HG03442 (cell line): ENCODE measurements around the gene AP5Z1.
"Not testable (repeated sequence)": the region's sequence is repeated elsewhere in the genome, so short reads cannot be mapped to it uniquely, and the experiment has no call there.

ENCODE experiments used
- ATAC-seq: cut with Tn5 transposase; IDR thresholded peaks from one replicate; pipeline ENCODE4 v1.9.1; 2021; ENCODE audit warnings: mild to moderate bottlenecking, moderate library complexity; ENCODE audit not compliant: unreplicated experiment

AP5Z1 gene

DNA sequence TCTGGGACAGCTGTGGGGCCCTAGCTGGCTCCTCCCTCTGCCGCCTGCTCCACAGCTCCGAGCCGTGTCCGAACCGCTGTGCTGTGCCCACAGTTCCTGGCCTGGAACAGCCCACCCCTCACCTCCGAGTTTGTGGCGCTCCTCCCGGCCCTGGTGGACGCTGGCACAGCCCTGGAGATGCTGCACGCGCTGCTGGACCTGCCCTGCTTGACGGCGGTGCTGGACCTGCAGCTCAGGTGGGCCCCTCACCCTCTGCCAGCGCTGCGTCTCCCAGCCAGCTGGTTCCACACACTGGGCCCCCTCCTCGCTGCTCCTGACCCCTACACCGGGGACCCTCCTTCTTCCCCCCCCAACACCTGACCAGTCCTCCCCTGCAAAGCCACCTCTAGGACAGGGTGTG, 12.1 kb downstream of the AP5Z1 start:
- ATAC-seq: no peak

DNA sequence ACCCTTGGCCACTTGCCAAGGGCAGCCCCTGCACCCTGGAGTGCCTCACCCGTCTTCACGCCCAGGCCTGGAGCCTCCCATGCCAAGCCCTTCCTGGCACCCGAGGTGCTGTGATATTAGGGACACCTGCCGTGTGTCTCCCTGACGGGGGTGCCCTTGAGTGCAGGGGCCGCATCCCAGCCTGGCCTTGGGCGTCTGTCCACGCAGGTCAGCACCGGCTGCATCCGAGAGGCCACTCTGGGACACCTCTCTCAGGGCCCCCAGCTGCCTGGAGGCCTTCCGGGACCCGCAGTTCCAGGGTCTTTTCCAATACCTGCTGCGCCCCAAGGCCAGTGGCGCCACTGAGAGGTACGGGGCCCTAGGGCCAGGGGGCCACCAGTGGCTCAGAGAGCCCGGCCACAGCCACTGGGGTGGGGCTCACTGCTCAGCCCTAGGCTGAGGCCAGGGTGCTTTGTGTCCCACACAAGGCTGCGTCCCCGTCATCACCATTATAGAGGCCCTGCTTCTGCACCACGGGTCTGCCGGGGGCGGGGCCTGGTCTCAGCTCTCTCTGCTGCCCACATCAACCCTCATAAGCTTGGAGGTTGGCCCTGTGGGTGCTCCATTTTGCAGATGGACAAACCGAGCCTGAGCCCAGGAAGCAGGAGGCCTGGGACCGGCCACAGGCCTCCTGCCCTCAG, 12.7 kb downstream of the AP5Z1 start:
- ATAC-seq: no peak

DNA sequence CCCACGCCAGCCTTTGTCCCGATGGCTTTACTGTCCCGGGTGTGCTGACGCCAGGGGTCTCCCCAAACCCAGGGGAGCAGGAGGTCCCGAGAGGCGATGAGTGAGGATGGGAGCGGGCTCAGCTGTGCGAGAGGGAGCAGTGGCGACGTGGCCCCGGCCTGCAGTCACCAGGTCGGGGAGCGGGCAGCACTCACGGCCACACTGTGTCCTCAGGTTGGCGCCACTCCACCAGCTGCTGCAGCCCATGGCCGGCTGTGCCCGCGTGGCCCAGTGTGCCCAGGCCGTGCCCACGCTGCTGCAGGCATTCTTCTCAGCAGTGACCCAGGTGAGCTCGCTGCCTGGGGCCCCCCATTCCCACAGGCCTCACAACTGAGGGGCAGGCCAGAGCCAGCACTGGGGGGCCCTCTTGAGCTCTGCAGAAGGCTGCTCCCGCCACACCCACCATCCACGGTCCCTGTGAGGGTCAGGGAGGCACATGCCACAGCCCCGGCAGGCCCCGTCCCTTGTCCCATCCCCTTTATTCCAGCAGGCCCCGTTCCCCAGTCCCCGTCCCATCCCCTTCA, 13.3 kb downstream of the AP5Z1 start:
- ATAC-seq: no peak

DNA sequence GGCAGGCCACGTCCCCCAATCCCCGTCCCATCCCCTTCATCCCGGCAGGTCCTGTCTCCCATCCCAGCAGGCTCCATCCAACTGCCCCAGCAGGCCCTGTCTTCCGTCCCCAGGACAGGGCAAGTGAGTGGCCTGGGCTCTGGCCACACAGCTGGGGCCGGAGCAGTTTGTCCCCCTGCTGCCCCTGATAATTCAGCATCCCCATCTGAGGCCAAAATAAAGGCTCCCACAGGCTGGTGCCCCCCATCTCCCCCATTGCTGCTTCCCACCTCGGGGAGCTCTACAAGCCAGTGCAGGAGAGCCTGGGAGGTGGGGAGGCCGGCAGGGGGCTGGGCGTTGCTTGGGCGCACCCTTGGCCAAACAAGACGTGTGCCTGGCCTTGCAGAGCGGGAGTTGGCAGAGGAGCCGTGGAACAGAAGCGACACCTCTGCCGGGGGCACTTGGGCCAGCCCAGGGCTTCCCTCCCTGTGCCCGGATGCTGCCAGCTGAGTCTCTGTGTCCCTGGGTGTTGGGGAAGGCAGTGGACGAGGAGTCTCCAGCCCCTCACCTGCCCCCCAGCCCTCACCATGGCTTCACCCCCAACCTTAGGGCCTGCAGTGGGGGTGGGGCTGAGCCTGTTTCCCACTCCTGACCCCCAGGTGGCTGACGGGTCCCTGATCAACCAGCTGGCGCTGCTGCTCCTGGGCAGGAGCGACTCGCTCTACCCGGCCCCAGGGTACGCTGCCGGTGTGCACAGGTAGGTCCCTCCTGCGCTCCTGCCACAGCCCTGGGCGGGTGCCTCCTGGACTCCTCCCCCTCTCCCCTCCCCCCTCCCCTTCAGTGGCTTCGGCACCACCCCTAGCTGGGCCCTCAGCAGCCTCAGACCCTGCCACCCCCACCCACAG, 14.0 kb downstream of the AP5Z1 start:
- no peak for ATAC-seq

DNA sequence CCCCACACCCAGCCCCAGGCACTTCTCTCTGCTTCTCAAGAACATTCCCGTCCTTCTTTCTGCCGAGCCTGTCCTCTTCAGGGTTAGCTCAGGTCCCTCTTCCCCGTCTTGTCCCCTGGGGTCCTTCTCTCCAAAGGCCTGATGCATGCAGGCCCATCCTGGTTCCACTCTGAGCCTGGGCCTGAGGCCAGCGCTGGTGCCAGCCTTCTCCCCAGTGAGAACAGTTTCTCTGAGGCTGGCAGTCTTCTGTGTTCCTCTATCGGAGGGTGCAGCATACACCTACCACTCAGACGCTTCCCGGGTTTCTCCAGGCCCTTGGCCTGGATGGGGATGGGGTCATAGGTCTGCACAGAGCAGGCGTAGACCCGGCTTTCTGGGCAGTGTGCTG, 14.6 kb downstream of the AP5Z1 start:
- no peak for ATAC-seq

DNA sequence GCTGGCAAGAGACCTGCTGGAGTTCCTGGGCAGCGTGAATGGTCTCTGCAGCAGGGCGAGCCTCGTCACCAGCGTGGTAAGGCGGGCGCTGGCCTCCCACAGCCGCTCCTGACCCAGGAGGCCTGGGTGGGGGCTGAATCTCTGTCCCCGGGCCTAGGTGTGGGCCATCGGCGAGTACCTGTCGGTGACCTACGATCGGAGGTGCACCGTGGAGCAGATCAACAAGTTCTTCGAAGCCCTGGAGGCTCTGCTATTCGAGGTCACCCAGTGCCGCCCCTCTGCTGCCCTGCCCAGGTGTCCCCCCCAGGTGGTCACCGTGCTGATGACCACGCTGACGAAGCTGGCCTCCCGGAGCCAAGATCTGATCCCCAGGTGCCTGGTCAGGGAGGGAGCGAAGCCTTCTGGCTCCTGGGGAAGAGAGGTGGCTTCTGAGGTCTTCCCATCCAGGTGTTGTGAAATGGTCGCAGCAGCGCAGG, 15.1 kb downstream of the AP5Z1 start:
- ATAC-seq: no peak

DNA sequence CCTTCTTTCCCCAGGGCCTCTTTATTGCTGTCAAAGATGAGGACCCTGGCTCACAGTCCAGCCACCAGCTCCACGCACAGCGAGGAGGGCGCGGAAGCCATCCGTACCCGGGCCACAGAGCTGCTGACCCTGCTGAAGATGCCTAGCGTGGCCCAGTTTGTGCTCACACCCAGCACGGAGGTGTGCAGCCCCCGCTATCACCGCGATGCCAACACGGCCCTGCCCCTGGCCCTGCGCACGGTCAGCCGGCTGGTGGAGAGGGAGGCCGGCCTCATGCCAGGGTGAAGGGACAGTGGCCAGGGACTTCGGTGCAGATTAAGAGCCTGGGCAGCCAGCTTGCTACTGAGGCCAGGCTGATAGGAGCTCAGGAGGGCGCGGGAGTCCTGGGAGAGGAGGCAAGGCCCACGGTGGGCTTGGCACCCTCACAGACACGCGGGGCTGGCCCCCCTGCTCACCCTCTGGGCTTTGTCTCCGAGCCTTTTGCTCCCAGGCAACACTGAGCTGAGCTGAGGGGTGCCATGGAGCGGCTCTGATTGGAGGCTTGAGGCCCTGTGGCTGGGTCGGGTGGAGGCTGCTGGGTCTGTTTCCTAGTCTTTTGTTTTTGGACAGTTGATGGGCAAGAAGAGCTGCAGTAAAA, 15.8 kb downstream of the AP5Z1 start:
- ATAC-seq: no peak

DNA sequence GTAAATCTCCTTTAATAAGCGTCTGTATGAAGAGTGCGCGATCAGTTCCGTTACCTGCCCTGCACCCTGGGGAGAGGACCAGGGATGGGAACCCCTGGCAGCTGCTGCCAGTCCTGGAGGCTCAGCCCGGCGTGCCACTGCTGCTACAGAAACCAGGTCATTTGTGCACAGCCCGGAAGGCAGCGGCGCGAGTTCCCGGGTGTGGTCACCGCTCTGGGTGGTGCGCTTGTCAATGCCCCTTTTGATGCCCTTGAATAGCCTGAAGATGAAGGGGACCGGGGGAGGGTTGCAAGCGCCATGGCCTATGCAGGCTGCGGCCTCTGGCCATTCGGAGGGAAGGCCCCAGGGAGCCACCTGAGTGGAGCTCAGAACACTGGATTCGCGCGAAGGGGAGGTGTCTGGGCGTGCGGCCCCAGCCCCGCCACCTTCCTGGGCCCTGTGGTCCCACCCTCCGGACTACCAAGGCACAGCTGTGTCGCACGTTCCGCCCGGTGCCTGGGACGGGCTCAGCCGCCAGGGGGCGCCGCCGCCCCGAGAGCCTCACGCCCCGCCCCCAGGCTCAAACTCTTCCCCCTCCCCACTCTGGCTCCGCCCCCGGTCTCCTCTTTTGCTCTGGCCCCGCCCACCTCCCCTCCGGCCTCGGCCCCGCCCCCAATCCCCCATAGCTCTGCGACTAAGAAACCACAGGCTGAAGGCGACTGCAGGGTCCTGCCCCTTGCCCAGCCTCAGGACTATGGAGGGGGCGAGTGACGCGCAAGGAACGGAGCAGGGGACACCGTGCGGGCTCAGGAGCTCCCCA, 16.5 kb downstream of the AP5Z1 start:
- ATAC-seq: no peak

DNA sequence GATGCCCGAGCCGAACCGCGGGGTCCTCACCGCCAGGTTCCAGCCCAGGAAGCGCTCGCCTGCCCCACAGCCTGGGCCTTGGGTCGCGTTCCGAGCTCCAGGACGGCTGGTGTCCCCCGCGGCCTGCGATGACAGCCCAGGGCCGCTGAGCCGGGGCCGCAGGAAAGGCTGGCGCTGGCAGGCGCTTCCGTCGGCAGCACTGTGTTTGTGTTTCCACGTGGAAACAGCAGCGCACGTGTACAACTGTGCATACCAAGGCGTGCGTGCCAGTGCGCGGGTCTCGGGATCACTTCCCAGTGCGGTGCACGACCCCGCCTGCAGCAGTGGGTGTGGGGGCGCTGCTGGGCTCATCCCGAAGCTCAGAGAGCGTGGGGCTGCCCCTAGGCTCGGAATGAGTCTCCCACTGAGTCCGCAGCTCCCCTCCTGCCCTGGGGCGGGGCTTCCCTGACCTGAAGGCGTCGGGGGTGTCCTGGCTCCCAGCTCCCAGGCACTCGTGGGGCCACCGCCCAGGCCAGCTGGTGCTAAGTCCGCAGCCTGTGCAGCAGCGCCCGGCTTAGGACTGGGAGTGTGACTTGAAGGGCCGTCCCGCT, 17.2 kb downstream of the AP5Z1 start:
- ATAC-seq: no peak

DNA sequence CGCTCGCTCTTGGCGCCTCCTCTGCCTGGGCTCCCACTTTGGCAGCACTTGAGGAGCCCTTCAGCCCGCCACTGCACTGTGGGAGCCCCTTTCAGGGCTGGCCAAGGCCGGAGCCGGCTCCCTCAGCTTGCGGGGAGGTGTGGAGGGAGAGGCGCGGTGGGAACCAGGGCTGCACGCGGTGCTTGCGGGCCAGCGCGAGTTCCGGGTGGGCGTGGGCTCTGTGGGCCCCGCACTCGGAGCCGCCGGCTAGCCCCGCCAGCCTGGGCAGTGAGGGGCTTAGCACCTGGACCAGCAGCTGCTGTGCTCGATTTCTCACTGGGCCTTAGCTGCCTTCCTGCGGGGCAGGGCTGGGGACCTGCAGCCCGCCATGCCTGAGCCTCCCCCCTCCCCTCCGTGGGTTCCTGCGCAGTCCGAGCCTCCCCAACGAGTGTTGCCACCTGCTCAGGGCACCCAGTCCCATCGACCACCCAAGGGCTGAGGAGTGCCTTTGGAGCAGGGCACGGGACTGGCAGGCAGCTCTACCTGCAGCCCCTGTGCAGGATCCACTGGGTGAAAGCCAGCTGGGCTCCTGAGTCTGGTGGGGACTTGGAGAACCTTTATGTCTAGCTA, 18.1 kb downstream of the AP5Z1 start:
- ATAC-seq: not testable (repeated sequence)

DNA sequence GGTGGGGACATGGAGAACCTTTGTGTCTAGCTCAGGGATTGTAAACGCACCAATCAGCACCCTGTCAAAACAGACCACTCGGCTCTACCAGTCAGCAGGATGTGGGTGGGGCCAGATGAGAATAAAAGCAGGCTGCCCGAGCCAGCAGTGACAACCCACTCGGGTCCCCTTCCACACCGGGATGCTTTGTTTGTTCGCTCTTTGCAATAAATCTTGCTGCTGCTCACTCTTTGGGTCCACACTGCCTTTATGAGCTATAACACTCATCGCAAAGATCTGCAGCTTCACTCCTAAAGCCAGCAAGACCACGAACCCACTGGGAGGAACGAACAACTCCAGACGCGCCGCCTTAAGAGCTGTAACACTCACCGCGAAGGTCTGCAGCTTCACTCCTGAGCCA, 18.7 kb downstream of the AP5Z1 start:
- ATAC-seq: not testable (repeated sequence)

DNA sequence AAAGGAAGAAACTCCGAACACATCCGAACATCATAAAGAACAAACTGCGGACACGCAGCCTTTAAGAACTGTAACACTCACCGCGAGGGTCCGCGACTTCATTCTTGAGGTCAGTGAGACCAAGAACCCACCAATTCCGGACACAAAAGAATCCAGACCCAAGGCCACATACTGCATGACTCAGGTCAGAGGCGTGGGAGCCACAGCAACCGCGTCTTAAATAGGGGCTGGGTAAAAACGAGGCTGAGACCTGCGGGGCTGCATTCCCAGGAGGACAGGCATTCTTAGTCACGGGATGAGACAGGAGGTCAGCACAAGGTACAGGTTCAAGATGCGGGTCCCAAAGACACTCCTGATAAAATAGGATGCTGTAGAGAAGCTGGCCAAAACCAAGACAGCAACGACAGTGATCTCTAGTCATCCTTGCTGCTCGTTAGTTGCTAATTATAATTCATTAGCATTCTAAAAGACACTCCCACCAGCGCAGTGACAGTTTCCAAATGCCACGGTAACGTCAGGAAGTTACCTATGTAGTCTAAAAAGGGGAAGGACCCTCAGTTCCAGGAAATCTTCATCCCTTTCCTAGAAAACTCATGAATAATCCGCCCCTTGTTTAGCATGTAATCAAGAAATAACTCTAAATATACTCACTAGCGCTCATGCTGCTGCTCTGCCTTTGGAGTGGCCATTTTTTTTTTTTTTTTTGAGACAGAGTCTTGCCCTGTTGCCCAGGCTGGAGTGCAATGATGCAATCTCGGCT, 19.3 kb downstream of the AP5Z1 start:
- ATAC-seq: no peak

DNA sequence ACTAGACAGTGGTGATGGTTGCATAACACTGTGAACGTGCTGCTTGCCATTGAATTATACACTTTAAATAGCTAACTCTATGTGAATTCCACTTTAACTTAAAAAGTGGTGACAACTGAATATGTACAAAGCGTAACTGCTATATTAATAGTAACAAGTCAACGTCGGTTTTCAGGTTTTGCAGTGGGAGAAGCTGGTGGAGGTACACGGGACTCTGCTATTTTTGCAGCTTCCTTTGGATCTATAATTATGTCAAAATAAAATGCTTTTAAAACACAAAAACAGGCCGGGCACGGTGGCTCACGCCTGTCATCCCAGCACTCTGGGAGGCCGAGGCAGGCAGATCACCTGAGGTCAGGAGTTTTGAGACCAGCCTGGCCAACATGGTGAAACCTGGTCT, 21.0 kb downstream of the AP5Z1 start:
- no peak for ATAC-seq

DNA sequence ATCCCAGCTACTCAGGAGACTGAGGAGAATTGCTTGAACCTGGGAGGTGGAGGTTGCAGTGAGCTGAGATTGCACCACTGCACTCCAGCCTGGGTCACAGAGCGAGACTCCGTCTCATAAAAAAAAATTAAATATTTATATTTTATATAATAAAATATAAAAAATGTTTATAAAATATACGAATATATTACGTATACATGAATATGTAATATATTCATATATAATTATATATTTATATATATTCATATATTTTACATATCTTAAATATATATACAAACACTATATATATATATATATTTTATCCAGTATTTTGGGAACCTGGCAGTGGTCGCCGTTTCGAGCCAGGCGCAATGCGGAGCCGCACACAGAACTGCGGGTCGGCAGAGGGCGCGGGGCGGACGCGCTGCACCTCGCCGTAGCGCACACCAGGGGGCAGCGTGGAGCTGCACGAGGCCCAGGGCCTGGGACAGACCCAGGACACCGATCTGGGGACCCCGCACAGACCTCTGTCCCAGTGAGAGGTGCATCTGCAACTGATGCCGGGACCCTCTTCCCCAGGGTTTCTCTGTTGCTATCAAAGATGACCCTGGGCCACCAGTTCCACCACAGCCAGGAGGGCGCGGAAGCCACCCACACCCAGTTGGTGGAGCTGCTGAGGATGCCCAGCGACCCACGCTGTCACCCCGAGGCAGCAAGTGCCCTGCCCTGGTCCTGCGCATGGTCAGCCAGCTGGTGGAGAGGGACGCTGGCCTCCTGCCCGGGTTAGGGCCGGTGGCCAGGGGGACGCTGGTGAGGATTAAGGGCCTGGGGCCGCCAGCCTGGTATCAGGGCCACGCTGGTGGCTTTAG, 22.7 kb downstream of the AP5Z1 start:
- ATAC-seq: peak; percentile 62

DNA sequence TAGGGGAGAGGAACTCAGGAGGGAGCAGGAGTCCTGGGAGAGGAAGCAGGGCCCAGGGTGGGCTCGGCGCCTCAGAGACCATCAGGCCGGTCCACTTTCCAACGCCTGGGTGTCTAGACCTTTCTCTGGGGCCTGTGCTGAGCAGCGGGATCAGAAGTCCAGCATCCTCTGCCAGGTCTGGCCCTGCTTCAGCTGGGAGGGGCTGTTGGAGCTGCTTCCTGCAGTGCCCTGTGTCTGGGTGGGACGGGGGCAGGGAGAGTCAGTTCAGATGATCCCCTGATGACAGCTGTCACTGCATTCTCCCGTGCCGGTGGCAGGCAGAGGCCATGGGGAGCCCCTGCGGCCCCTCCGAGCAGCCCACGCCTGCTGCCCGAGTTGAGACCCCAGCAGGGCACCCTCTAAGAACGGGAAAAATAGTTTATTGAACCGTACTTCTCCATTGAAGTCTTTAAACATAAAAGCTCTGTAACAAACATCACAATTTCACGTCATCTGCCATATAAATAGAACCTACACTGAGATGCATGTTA, 23.3 kb downstream of the AP5Z1 start:
- ATAC-seq: no peak

DNA sequence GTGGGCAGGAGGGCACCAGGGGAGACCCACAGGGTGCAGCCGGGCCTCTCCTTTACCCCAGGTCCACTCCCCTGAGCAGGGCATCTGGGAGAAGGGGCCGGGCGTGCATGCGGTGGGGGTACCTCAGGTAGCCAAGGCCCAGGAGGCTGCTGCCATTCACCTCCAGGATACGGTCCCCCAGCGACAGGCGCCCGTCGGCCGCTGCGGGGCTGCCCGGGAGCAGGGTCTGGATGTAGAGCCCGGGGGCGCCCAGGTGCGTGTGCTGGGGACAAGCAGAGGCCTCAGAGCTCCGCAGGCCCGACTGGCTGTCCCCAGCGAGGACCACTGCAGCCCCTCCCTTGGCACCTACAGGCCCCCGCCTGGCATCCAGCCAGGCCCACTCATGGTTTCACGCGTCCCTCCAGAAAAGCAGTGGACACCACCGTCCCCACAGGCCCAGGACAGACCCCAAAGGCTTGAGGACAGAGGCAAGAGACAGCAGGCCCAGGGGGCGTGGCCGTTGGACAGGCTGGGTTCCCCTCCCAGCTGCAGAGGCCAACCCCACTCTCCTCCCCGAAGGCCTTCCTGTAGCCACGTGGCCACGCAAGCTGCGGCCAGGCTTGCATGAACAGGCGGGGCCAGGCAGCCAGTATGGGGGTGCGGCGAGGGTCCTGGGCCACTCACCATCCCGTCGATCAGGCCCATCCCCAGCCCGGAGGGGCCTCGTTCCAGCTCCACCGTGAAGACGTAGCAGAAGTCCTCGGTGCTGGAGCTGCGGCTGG, 24.3 kb downstream of the AP5Z1 start:
- no peak for ATAC-seq

DNA sequence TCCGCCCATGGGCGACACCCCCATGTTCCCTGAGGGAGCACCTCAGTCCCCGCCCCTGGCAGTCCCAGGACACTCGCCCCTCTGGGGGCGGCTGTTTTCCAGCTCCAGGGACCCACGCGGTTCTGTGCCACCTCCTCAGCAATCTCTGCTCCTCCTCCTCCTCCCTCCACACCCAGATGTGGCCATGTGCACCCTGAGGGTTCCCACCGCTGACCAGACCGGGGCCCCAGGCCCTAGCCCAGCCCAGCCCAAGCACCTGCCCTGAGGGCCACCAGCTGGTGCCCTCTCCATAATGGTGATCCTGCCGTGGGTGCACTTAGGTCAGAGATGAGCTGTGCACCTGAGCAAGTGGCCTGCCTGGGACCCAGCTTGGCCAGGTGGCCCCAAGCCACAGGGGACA, 25.1 kb downstream of the AP5Z1 start:
- ATAC-seq: no peak
